HepG2 (cell line): ENCODE results near the gene METTL1. TPM values are rescaled to one million over a fixed set of nuclear protein-coding genes. Genes with fewer than 3 reads are reported as not detected.

Experiments used
- EZH2 ChIP-seq: conservative IDR thresholded peaks from 2 replicates; pipeline ENCODE4 v1.6.1; 2012; ENCODE audit warnings: mild to moderate bottlenecking, low read depth, low read length, moderate library complexity
- GTF2F1 ChIP-seq: fragments of 150-350 bp; IDR thresholded peaks from 2 replicates; pipeline ENCODE4 v1.6.1; 2014; ENCODE audit warnings: low read length
- HNRNPLL ChIP-seq: fragments of 200-400 bp; formaldehyde crosslinking; IDR thresholded peaks from 2 replicates; pipeline ENCODE4 v1.6.1; 2017; ENCODE audit warnings: mild to moderate bottlenecking, low read depth, low read length; ENCODE audit not compliant: poor library complexity, severe bottlenecking
- MATR3 ChIP-seq: sonication (generic); formaldehyde crosslinking; IDR thresholded peaks from 2 replicates; pipeline ENCODE4 v1.4.0; 2020; ENCODE audit warnings: missing genetic modification reagents
- NCOR1 ChIP-seq: fragments of 200-600 bp; sonication (generic); IDR thresholded peaks from 2 replicates; pipeline ENCODE4 v1.7.0; 2017; ENCODE audit warnings: antibody characterized with exemption, low read length, borderline replicate concordance
- POLR2AphosphoS5 ChIP-seq: IDR thresholded peaks from 2 replicates; pipeline ENCODE4 v1.6.1; 2012; ENCODE audit warnings: low read depth, low read length
- PREB ChIP-seq: sonication (generic); formaldehyde crosslinking; IDR thresholded peaks from 2 replicates; pipeline ENCODE4 v1.4.0; 2020; ENCODE audit warnings: missing genetic modification reagents
- SALL2 ChIP-seq: sonication (generic); formaldehyde crosslinking; IDR thresholded peaks from 2 replicates; pipeline ENCODE4 v1.8.1; 2023; ENCODE audit warnings: mild to moderate bottlenecking, missing genetic modification reagents, inconsistent platforms
- SIN3A ChIP-seq: IDR thresholded peaks from 2 replicates; pipeline ENCODE4 v1.6.1; 2011; ENCODE audit warnings: low read depth, mild to moderate bottlenecking, control low read depth, low read length, borderline replicate concordance
- SMARCC2 ChIP-seq: fragments of 450-650 bp; IDR thresholded peaks from 2 replicates; pipeline ENCODE4 v1.6.1; 2017; ENCODE audit warnings: antibody characterized with exemption, mild to moderate bottlenecking
- TBX2 ChIP-seq: sonication (generic); formaldehyde crosslinking; IDR thresholded peaks from 2 replicates; pipeline ENCODE4 v1.5.0; 2020; ENCODE audit warnings: missing genetic modification reagents, mild to moderate bottlenecking, borderline replicate concordance
- THRA ChIP-seq: sonication (generic); formaldehyde crosslinking; IDR thresholded peaks from 2 replicates; pipeline ENCODE4 v1.4.0; 2020; ENCODE audit warnings: missing genetic modification reagents, borderline replicate concordance
- ZBTB49 ChIP-seq: sonication (generic); formaldehyde crosslinking; IDR thresholded peaks from 2 replicates; pipeline ENCODE4 v1.4.0; 2020; ENCODE audit warnings: missing genetic modification reagents, borderline replicate concordance
- ZFP90 ChIP-seq: sonication (generic); formaldehyde crosslinking; IDR thresholded peaks from 2 replicates; pipeline ENCODE4 v1.8.0; 2022; ENCODE audit warnings: missing genetic modification reagents, mild to moderate bottlenecking, inconsistent platforms, borderline replicate concordance
- ZFX ChIP-seq: sonication (generic); formaldehyde crosslinking; IDR thresholded peaks from 2 replicates; pipeline ENCODE4 v1.4.0; 2020; ENCODE audit warnings: mild to moderate bottlenecking, low read depth, missing genetic modification reagents, moderate library complexity
- ZNF138 ChIP-seq: sonication (generic); formaldehyde crosslinking; IDR thresholded peaks from 2 replicates; pipeline ENCODE4 v1.5.0; 2020; ENCODE audit warnings: mild to moderate bottlenecking, low read depth, missing genetic modification reagents
- ZNF235 ChIP-seq: sonication (generic); formaldehyde crosslinking; IDR thresholded peaks from 2 replicates; pipeline ENCODE4 v1.8.1; 2023; ENCODE audit warnings: mild to moderate bottlenecking, missing genetic modification reagents, borderline replicate concordance
- ZNF264 ChIP-seq: sonication (generic); formaldehyde crosslinking; IDR thresholded peaks from 2 replicates; pipeline ENCODE4 v1.4.0; 2020; ENCODE audit warnings: missing genetic modification reagents
- ZNF274 ChIP-seq: sonication (generic); formaldehyde crosslinking; IDR thresholded peaks from 2 replicates; pipeline ENCODE4 v1.5.1; 2020; ENCODE audit warnings: mild to moderate bottlenecking, missing genetic modification reagents
- ZNF468 ChIP-seq: sonication (generic); formaldehyde crosslinking; IDR thresholded peaks from 2 replicates; pipeline ENCODE4 v1.8.0; 2022; ENCODE audit warnings: mild to moderate bottlenecking, moderate library complexity, missing genetic modification reagents
- ZNF549 ChIP-seq: sonication (generic); formaldehyde crosslinking; IDR thresholded peaks from 2 replicates; pipeline ENCODE4 v1.5.0; 2020; ENCODE audit warnings: missing genetic modification reagents
- ZNF552 ChIP-seq: sonication (generic); formaldehyde crosslinking; IDR thresholded peaks from 2 replicates; pipeline ENCODE4 v1.9.0; 2022; ENCODE audit warnings: missing genetic modification reagents, mild to moderate bottlenecking, borderline replicate concordance
- ZNF761 ChIP-seq: sonication (generic); formaldehyde crosslinking; conservative IDR thresholded peaks from 2 replicates; pipeline ENCODE4 v1.4.0; 2020; ENCODE audit warnings: mild to moderate bottlenecking, missing genetic modification reagents
- ZSCAN22 ChIP-seq: sonication (generic); formaldehyde crosslinking; IDR thresholded peaks from 2 replicates; pipeline ENCODE4 v1.4.0; 2020; ENCODE audit warnings: mild to moderate bottlenecking, missing genetic modification reagents
- polyA plus RNA-seq, 8 experiments: library from polyadenylated mRNA; depleted of rRNA in 3 of 8; stranded (reverse) in 7 of 8; unstranded in 1 of 8; fragments of >200 nt; fragmentation: Illumina TruSeq in 4 of 8; extraction: Trizol in 4 of 8; gene quantifications; 2 replicates each; pipeline versions ENCODE4 v1.2.1 to v1.2.3, GENCODE V29; 2011 to 2016; ENCODE audit warnings: low read depth in 4 of 8, missing spikeins in 1 of 8, mixed read lengths in 1 of 8; ENCODE audit not compliant: insufficient read depth in 1 of 8
- total RNA-seq, 5 experiments: library from RNA; depleted of rRNA; stranded (reverse); fragments of >200 nt; fragmentation: Illumina TruSeq; extraction: Trizol; gene quantifications; 2 replicates each; pipeline ENCODE4 v1.2.3, GENCODE V29; 2016; ENCODE audit warnings: low read depth in 1 of 5

Gene METTL1
- total and polyA plus RNA-seq, 2 of the 13 experiments (the other 11 are each of a cell fraction or from before 2014, with no cell fraction given), result 34.7 to 36.9 TPM

GRCh38 chr12:57751788-57752667, 19.9 kb downstream of the METTL1 start, which contains the start of gene CDK4 (continued):
- TF ChIP-seq ZNF235, result peak; percentile 59; the same call in 1 of the 2 replicates
- TF ChIP-seq ZNF468 (CRISPR knock-in tag), result no peak
- peak; percentile 69; the same call in 1 of the 2 replicates for TF ChIP-seq NCOR1
- 0 out of 2 replicates have a peak, but pooled peaks have one; percentile 12 for TF ChIP-seq GTF2F1
- TF ChIP-seq ZFX (CRISPR knock-in tag), result peak; percentile 94
- peak; percentile 96 for TF ChIP-seq ZNF274 (CRISPR knock-in tag)
- 0 out of 2 replicates have a peak, but pooled peaks have one; percentile 41 for TF ChIP-seq ZNF264 (CRISPR knock-in tag)
- peak; percentile 98 for TF ChIP-seq SALL2 (CRISPR knock-in tag)
- TF ChIP-seq TBX2 (CRISPR knock-in tag), result peak; percentile 96
- peak; percentile 89 for TF ChIP-seq ZNF552 (CRISPR knock-in tag)
- no peak for TF ChIP-seq EZH2
- TF ChIP-seq PREB (CRISPR knock-in tag), result no peak
- no peak for TF ChIP-seq SMARCC2
- TF ChIP-seq ZFP90 (CRISPR knock-in tag), result peak; percentile 79; the same call in 1 of the 2 replicates
- 0 out of 2 replicates have a peak, but pooled peaks have one; percentile 40 for TF ChIP-seq ZSCAN22
- TF ChIP-seq SIN3A, result peak; percentile 86; the same call in 1 of the 2 replicates
- TF ChIP-seq POLR2AphosphoS5, result peak; percentile 69
- TF ChIP-seq HNRNPLL, result peak; percentile 62
- TF ChIP-seq ZNF549 (CRISPR knock-in tag), result no peak
- no peak for TF ChIP-seq MATR3 (CRISPR knock-in tag)
- peak; percentile 75 for TF ChIP-seq ZBTB49 (CRISPR knock-in tag)
- TF ChIP-seq ZNF138 (CRISPR knock-in tag), result 0 out of 2 replicates have a peak, but pooled peaks have one; percentile 80
- TF ChIP-seq ZNF761 (CRISPR knock-in tag), result peak; percentile 85
- TF ChIP-seq THRA (CRISPR knock-in tag), result peak; percentile 76
